Mesenteric fat pad (tissue), 1 donor: ENCODE data around the gene MAP7D2. TPM values are rescaled to one million over a fixed set of nuclear protein-coding genes. Genes with fewer than 3 reads are reported as not detected.

Experiments used
- DNase-seq: peaks from one replicate; pipeline ENCODE4 v3.0.0-alpha.2; 2020; ENCODE audit warnings: low spot score
- total RNA-seq: library from RNA; stranded (reverse); fragmentation: NEBNext Ultra II Directional; extraction: Animal tissue kit (Norgen Biotek cat#: 25700); gene quantifications from one replicate; pipeline ENCODE4 v1.2.1, GENCODE V29; 2021
- donor health status: DM: yes; HTN: yes; CAD: no.

The MAP7D2 gene
- total RNA-seq, 1 donor from 2014 or later = 0.29 TPM

DNA sequence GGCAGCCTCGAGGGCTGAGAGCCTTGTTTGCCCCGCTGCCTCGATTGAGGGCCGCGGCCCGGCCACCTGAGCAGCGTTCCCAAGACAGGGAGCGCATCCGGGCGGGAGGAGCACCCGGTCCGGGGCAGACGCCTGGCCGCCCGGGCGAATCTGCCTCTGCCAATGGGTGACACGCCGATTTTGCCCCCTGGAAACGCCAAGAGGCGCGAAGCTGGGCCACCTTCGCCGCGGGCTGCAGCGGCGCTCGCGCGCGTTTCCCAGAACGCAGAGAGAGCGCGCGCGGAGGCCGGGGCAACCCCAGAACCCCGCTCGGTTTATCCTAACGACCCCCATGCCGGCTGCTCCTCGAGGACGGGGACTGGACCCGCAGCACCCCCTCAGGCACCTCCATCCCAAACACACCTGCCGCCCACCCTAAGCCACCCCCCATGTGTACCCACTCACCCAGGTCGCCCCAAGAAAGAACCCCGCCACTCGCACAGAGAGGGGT lies 575 bp downstream of the MAP7D2 start:
- no peak for DNase-seq

- no peak for DNase-seq
Measured at GRCh38 chrX:20112022-20112774, 4.5 kb downstream of the MAP7D2 start.

GRCh38 chrX:20111271-20111670 lies 5.4 kb downstream of the MAP7D2 start:
- DNase-seq = no peak

- DNase-seq = no peak
Measured at GRCh38 chrX:20101934-20102581, 14.6 kb downstream of the MAP7D2 start.

GRCh38 chrX:20091499-20091898 lies 25.2 kb downstream of the MAP7D2 start:
- no peak for DNase-seq

- no peak for DNase-seq
Measured at GRCh38 chrX:20089845-20090244, 26.9 kb downstream of the MAP7D2 start.

DNA sequence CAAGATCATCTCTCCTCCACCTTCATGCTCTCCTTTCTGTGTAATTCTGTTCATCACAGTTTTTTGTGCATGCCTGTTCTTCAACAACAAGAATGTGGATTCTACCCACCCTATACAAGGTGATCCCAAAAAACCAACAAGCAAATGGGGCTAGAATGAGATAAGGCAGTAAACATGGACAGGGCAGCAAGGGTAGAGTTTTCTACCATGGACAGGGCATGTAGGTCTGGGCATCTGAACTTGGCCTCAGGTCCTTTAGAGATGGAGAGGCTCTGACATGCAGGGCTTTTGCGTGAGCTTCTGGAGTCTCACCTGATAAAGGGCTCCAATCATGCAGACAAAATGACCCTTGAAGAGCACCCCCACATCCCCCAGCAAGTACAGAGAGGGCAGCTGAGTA lies 36.4 kb downstream of the MAP7D2 start:
- DNase-seq = no peak

DNA sequence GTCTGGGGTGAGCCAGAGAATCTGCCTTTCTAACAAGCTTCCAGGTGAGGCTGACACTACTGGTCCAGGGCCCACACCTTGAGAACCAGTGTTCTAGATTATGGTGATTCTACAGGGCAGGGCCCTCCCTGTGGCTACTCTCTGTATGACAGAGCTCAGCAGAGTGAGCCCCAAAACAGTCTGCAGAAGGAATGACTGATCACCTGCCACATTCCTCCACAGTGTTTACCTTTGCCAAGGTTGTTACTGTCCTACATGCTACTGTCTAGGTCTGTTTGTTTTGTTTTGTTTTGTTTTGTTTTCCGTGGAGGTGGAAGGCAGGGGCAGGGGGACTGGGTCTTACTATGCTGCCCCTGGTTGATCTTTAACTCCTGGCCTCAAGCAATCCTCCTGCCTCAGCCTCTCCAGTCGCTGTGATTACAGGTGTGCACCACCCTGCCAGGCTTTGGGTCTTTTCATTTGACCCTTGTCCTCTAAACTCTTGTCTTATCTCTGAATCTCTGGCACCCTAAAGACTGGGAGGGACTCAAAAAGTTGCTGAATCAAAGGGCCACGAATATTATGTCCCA lies 45.1 kb downstream of the MAP7D2 start:
- no peak for DNase-seq

DNA sequence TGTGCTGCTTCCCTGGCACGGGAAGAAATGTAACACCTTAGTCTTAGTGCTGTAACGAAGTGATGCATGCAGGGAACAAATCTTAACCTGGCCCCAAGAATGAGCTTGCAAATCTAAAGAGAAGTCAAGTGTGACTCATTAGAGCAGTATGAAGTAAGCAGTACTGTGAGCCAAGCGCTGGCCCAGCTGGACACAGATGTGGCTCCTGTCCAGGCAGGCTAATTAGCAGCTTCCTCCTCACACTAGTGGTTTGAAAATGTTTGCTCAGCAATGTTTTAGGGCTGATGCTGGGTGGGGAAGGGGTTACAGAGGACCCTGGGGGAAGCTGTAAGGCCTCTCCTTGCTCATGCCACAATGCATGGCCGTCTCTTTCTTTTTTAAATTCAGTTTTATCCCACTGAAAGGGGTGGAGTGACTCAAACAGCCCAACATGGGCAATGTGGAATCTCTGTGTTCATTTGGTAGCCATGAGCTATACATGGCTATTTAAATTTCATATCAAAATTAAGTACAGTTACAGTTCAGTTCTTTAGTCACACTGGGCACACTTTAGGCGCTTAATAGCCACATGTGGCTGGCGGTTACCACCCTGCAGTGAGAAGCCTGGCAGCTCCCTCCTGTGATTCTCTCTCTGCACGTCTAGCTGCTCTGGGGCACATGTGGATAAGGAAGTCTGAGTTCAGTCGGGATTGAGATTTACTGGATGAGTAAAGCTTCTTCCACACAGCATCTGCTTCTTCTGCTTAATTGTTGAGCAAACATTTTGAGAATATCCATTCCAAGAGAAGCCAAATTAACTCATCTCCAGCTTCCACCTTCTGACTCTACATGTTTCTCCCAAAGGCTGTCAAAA lies 48.8 kb downstream of the MAP7D2 start:
- DNase-seq = no peak

DNA sequence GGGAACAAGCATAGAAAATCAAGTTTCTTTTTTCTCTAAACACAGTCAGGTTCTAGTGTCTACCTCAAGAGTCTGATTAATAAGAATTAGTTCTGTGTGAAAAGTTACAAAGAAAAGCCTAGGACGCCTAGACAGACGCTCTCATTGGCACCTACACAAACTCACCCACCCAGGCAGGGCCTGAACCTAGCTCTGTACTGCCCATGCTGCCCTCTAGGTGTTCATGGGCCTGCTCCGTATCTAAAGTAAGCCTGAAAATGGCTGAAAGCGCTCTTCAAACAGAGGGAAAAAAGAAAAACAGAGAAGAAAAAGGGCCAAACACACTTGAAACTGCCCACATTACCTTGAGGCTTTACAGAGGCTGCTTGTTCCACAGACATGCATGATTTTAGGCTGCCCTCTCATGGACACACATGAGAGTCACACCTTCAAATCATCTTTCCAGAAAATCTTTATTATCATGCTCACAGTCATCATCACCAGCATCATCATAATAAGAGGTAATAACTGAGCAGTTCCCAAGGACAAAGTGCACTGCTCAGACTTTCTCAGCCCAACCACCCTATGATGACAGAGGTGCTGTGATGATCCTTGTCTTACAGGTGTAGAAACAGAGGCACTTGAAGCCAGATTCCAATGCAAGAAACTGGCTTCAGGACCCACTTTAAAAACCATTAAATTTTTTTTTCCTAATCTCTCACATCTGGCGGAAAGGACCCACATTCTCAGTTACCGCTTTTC lies 49.6 kb downstream of the MAP7D2 start:
- DNase-seq = no peak

DNA sequence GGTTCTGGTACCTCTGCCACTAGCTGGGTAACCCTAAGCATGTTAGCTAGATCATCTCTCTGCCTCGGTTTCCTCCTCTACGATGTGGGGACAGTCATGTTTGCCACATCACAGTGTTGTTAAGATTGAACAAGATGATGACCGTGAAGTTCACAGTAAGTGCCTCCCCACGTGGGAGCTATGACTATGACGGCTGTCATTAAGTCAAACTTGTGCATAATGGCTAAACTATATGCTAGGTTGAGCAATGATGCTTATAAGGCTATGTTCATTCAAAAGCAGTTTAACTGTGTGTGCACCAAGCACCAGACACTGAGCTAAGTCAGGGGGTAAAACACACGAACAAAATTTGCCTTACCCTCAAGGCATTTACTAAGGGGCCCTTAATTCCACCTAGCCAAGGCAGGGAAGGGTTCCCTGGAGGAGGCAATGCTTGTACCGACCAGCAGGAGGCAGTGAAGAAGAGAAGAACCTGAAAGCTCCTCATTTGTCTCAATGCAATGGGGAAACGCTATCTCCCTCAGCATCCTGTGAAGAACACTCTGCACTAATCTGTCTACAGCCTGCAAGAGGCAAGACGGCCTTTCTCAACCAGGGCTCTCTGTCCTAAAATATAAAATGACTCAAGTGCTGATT lies 52.9 kb downstream of the MAP7D2 start:
- DNase-seq = no peak

DNA sequence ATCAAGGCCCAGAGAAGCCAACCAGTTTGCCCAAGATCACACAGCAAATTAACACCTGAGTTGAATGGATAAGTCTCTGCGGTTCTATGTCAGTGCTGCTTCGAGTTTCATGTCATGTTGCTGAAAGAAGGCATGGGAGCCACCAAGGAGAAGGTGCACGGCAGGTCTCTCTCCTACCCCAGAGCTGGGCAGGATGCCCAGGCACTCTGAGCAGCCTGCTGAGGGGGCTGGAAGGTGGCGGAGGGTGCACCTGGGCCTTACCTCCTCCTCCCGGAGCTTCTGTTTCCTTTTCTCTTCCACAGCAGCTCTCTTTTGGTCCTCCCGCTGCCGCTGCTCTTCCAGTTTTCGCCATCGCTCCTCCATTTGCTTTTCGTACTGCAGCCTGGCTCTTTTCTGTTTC lies 53.6 kb downstream of the MAP7D2 start:
- no peak for DNase-seq

- no peak for DNase-seq
Measured at GRCh38 chrX:20061855-20062254, 54.9 kb downstream of the MAP7D2 start.

DNA sequence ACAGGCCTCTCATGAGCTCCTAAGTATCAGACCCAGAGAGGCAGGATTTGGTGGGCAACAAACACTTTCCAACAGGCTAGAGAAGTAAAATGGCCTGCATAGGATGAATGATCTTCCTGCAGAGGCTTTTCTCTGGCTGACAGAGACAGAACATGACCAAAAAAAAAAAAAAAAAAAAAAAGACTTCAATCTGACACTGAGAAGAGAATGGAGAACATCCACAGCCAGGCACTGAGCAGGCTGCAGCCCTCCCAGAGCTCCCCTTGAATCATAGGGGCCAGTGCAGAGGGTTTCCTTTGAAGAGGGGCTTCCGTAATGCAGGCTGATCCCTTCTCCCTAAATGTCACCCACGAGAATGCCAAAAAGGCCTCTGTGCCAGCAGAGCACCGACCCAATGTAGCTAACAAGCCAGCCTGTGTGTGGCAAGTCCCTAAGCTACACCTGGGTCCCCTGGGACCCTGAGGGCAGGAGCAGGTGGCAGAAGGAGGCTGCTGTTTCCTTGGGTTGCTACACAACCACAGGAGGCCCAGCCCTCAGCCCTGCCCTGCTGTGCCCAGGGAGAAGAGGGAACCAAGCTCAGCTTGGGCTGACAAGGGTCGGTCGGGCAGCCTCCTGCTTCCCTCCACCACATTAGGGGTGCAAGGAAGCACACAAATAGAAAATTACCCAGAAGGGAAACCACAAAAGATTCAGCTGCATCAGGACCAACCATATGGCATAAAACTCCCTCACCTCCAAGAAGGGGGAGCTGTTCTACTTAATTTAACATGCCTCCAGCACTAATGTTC lies 55.6 kb downstream of the MAP7D2 start:
- no peak for DNase-seq

- no peak for DNase-seq
Measured at GRCh38 chrX:20059467-20060128, 57.1 kb downstream of the MAP7D2 start.

GRCh38 chrX:20057479-20057878 lies 59.2 kb downstream of the MAP7D2 start:
- DNase-seq = no peak

DNA sequence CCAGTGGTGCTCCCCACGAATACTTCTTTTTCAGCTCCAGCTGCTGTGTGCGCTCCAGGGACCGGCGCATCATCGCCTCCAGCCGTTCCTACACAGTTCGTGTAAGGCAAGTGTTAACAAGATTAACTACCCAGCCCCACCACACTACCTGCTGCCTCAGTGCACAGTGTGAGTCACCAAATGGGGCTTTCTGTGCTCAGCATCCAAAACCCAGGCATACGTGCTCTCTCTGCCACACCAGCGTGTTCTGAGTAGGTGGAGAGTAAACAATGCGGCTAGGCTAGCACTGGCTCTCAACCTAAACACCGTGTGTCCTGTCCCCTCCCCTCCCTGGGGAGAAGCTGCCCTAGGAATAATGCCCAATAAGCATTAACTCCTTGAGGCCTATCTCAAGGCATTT lies 60.0 kb downstream of the MAP7D2 start:
- DNase-seq = no peak

GRCh38 chrX:20053537-20053936 lies 63.2 kb downstream of the MAP7D2 start:
- no peak for DNase-seq

GRCh38 chrX:20046864-20047263 lies 69.8 kb downstream of the MAP7D2 start:
- DNase-seq = no peak
